Chondrocyte (in vitro differentiated cells): Measurements from ENCODE around the gene MAPK10. TPM values are rescaled to one million over a fixed set of nuclear protein-coding genes. Genes with fewer than 3 reads are reported as not detected.

Experiments used
- DNase-seq: peaks from one replicate; pipeline ENCODE4 v3.0.0; 2021; ENCODE audit warnings: mixed read lengths, low spot score
- H3K27ac Mint-ChIP-seq: one replicate; pipeline ENCODE4 v1.8.0; 2021; ENCODE audit warnings: mild to moderate bottlenecking, moderate library complexity, mixed read lengths; ENCODE audit not compliant: unreplicated experiment
- H3K27me3 Mint-ChIP-seq: 2 replicates; pipeline ENCODE4 v1.8.0; 2021; ENCODE audit warnings: low read depth, mixed read lengths
- H3K36me3 Mint-ChIP-seq: 2 replicates; pipeline ENCODE4 v1.8.0; 2021; ENCODE audit warnings: low read depth, mixed read lengths
- H3K4me1 Mint-ChIP-seq: 2 replicates; pipeline ENCODE4 v1.8.0; 2021; ENCODE audit warnings: low read depth, mild to moderate bottlenecking, mixed read lengths
- H3K4me3 Mint-ChIP-seq: one replicate; pipeline ENCODE4 v1.8.0; 2021; ENCODE audit warnings: mild to moderate bottlenecking, moderate library complexity, mixed read lengths; ENCODE audit not compliant: unreplicated experiment
- H3K9me3 Mint-ChIP-seq: 2 replicates; pipeline ENCODE4 v1.8.0; 2021; ENCODE audit warnings: low read depth, mixed read lengths
- CTCF ChIP-seq: fragments of 200-600 bp; sonication (generic); IDR thresholded peaks from 2 replicates; pipeline ENCODE4 v1.5.0; 2021; ENCODE audit warnings: antibody characterized with exemption, mild to moderate bottlenecking, moderate library complexity
- total RNA-seq: library from RNA; stranded (reverse); gene quantifications from 3 replicates; pipeline ENCODE4 v1.2.1, GENCODE V29; 2021

Gene MAPK10
- total RNA-seq, 1 donor from 2014 or later, result 14.1 TPM

- Mint-ChIP-seq H3K4me1 (peaks cover under 1% of the 10 kb centered on the region), H3K9me3 (no peaks in the 10 kb centered on the region), H3K4me3 (no peak overlapping the region), H3K27ac (no peak overlapping the region), H3K27me3 (no peaks in the 10 kb centered on the region), H3K36me3 (peaks cover 3% of the 10 kb centered on the region)
- no peak for TF ChIP-seq CTCF
- DNase-seq, result no peak
Observed at GRCh38 chr4:86101410-86101809, 258.4 kb downstream of the MAPK10 start.

GRCh38 chr4:86100539-86101215 is 259.2 kb downstream of the MAPK10 start:
- DNase-seq, result no peak

GRCh38 chr4:86099348-86099747 is 260.5 kb downstream of the MAPK10 start:
- H3K27me3 Mint-ChIP-seq, result no peaks in the 10 kb centered on the region
- no peak overlapping the region for H3K4me3 Mint-ChIP-seq
- H3K9me3 Mint-ChIP-seq, result no peaks in the 10 kb centered on the region
- peaks cover 3% of the 10 kb centered on the region for H3K36me3 Mint-ChIP-seq
- H3K27ac Mint-ChIP-seq, result no peak overlapping the region
- no peaks in the 10 kb centered on the region for H3K4me1 Mint-ChIP-seq
- no peak for TF ChIP-seq CTCF
- DNase-seq, result no peak

More at GRCh38 chr4:86100539-86101215, 259.2 kb downstream of the MAPK10 start:
- Mint-ChIP-seq H3K4me1 (no peaks in the 10 kb centered on the region), H3K4me3 (no peak overlapping the region), H3K27ac (no peak overlapping the region), H3K9me3 (no peaks in the 10 kb centered on the region), H3K36me3 (peaks cover 3% of the 10 kb centered on the region), H3K27me3 (no peaks in the 10 kb centered on the region)
- no peak for TF ChIP-seq CTCF

- Mint-ChIP-seq H3K4me3 (no peak overlapping the region), H3K9me3 (no peaks in the 10 kb centered on the region), H3K4me1 (no peaks in the 10 kb centered on the region), H3K27me3 (no peaks in the 10 kb centered on the region), H3K36me3 (peaks cover 3% of the 10 kb centered on the region), H3K27ac (no peak overlapping the region)
- no peak for DNase-seq
- no peak for TF ChIP-seq CTCF
Observed at GRCh38 chr4:86098691-86099090, 261.2 kb downstream of the MAPK10 start.

GRCh38 chr4:86096373-86096772 is 263.5 kb downstream of the MAPK10 start:
- Mint-ChIP-seq H3K4me3 (no peak overlapping the region), H3K36me3 (peaks cover 2% of the 10 kb centered on the region), H3K27ac (no peak overlapping the region), H3K27me3 (no peaks in the 10 kb centered on the region), H3K9me3 (no peaks in the 10 kb centered on the region), H3K4me1 (peaks cover 7% of the 10 kb centered on the region)
- TF ChIP-seq CTCF, result no peak
- DNase-seq, result no peak
